ENCODE data around the gene FOXP1.

The FOXP1 gene

DNA sequence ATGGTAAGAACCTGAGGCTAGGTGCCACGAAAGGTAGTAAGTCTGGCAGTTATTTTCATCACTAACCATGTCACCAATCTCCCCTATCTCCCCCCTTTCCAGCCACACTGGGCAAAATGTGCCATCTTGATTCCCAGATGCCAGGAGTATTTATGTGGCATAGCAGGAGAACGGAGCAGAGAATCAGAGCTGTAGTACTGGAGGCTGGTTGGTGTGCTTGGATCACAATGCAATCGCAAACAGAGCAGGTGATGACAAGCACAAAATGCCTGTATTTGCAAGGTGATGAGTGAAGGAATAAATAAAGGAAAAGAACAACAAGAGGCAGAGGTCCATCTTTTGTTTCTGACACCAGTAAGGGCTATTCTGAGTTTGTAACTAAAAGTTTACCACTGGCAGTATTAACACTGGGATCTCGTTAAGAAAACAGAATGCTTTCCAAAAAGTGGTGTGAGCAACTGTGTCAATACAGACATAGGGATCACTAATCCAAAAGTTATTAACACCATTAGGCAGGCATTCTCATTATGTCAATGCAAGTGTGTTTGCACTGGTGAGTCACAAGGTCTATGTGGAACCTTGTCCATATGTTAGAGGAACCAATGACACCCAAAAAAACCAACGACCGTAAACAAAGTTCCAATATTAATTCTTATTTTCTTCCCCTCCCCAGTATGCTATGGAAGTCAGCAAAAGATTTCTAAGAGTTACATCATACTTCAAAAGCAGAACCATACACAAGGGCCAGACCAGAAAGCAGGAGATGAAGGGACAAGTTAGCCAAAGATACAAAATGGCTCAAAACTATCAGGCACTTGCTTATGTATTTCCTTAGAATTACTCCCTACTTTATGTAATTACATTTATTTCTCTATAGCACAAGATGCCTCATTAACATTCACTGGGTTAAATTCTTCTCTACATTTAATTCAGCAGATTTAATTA lies 556.6 kb downstream of the FOXP1 start:
- peaks cover 10% of the 10 kb centered on the region for H3K36me3 ChIP-seq (replicated peaks)
- in situ Hi-C loops (cut with HindIII; ENCODE audit: low pct_ligation_motif_present, low sequenced_read_pairs) = no loop called here

DNA sequence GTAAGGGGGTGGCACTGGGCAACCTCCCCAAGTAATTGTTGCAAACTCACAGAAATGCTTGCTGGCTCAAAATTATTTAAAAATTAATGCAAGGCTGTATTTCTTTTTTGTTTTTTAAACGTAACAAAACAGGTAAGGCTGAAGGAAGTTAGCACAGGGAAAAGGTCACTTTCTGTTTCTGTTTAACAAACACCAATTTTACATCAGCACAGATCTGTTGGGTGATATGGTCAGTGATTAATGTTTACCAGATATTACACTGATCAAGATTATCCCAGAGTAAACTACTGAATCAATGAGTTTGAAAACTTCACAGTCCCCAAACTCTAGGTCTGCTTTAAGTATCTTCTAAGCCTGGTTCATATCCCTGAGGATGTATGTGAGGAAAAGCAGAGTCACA lies 558.0 kb downstream of the FOXP1 start:
- no peak overlapping the region for H3K27ac ChIP-seq
- no peak for DNase-seq
- H3K36me3 ChIP-seq (replicated peaks) = peaks cover 10% of the 10 kb centered on the region
- TF ChIP-seq, protein P1, sequence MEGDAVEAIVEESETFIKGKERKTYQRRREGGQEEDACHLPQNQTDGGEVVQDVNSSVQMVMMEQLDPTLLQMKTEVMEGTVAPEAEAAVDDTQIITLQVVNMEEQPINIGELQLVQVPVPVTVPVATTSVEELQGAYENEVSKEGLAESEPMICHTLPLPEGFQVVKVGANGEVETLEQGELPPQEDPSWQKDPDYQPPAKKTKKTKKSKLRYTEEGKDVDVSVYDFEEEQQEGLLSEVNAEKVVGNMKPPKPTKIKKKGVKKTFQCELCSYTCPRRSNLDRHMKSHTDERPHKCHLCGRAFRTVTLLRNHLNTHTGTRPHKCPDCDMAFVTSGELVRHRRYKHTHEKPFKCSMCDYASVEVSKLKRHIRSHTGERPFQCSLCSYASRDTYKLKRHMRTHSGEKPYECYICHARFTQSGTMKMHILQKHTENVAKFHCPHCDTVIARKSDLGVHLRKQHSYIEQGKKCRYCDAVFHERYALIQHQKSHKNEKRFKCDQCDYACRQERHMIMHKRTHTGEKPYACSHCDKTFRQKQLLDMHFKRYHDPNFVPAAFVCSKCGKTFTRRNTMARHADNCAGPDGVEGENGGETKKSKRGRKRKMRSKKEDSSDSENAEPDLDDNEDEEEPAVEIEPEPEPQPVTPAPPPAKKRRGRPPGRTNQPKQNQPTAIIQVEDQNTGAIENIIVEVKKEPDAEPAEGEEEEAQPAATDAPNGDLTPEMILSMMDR (IDR thresholded peaks at IDR 0.05; ENCODE audit: low read depth, low read length, missing control alignments) = no peak
- H3K27me3 ChIP-seq (replicated peaks) = no peaks in the 10 kb centered on the region
- no peak overlapping the region for H3K4me3 ChIP-seq (ENCODE audit: low read depth, low read length)
- in situ Hi-C loops (cut with HindIII; ENCODE audit: low pct_ligation_motif_present, low sequenced_read_pairs) = no loop called here

More for the DNA sequence above, 556.6 kb downstream of the FOXP1 start:
- TF ChIP-seq, protein P1 (IDR thresholded peaks at IDR 0.05; ENCODE audit: low read depth, low read length, missing control alignments) = no peak
- Histone ChIP-seq H3K4me3 (ENCODE audit: low read depth, low read length) (no peak overlapping the region), H3K27me3 (replicated peaks) (no peaks in the 10 kb centered on the region), H3K27ac (no peak overlapping the region)
- no peak for DNase-seq

DNA sequence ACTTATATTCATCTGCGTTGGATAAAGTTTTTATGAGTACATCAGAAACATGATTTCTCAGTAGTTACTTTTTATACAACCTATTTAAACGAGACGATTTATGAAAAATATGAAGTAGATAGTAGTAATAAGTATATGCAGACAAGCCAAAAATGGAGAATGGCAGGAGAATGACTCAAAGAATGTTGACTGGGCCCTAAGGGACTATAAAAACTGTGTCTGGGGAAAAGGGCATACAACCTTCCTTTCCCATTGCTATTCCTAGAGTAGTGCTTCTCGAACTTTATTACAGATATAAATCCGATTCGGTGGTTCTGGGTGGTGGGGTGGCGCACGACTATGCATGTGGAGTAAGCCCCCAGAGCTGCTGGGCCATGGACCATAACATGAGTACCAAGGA lies 558.5 kb downstream of the FOXP1 start:
- TF ChIP-seq, protein P1 (IDR thresholded peaks at IDR 0.05; ENCODE audit: low read depth, low read length, missing control alignments) = no peak
- H3K36me3 ChIP-seq (replicated peaks) = peaks cover 5% of the 10 kb centered on the region
- H3K4me3 ChIP-seq (ENCODE audit: low read depth, low read length) = no peak overlapping the region
- H3K27me3 ChIP-seq (replicated peaks) = no peaks in the 10 kb centered on the region
- no peak overlapping the region for H3K27ac ChIP-seq
- DNase-seq = no peak
- in situ Hi-C loops (cut with HindIII; ENCODE audit: low pct_ligation_motif_present, low sequenced_read_pairs) = no loop called here

DNA sequence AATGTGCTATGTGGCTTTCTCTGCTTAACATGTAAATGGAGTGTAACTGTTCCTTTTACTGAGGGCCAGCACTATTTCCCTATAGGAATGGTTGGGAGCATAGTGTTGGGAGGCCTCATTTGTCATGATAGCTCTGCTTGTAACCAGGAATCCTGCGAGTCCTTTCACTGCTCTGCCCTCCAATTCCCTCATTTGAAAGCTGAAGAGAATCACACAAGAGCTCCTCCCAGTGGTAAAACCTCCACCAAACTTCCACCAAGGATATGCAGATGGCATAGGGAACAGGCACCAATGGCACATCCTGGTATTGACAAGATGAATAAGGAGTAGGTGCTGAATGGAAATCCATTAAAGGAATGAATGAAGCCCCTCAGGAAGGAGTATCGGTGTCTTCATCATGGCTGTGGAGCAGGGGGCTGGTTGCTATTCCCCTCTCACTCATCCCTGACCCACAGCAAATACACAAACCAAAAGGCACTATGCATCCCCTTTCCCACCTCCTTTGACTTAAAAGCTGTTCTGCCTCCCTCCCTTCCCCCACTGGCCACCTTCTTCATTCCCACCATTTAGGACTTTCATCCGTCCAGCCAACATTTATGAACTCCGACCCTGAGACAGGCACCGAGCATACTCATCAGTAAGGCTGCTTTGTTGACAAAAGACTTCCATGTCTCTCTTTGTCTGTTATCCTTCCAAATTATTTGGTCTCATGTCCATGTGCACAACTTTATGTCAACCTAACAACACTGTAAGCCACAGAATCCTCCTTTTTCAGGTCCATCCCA lies 560.8 kb downstream of the FOXP1 start:
- no peak for DNase-seq
- Histone ChIP-seq H3K36me3 (replicated peaks) (peaks cover 2% of the 10 kb centered on the region), H3K4me3 (ENCODE audit: low read depth, low read length) (no peak overlapping the region), H3K27ac (no peak overlapping the region), H3K27me3 (replicated peaks) (no peaks in the 10 kb centered on the region)
- TF ChIP-seq, protein P1 (IDR thresholded peaks at IDR 0.05; ENCODE audit: low read depth, low read length, missing control alignments) = peak; percentile 53
- in situ Hi-C loops (cut with HindIII; ENCODE audit: low pct_ligation_motif_present, low sequenced_read_pairs) = no loop called here

DNA sequence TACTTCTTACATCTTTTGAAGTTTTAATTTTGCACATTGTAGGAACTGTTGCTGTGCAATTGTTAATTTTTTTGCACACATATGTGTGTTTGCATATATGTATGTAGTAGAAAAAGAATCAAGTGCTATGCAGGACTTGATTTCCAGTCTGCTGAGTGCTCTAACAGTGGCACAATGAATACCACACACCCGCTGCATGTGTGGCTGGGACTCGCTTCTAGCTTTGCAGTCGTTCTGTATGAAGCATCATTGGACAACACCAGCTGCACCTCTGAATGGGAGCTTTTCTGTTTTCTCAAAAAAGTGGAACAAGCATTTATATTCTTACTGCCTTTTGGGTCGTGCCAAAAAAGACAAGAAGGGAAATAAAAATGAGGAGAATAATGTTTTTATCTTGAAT lies 564.7 kb downstream of the FOXP1 start:
- no peak for DNase-seq
- in situ Hi-C loops (cut with HindIII; ENCODE audit: low pct_ligation_motif_present, low sequenced_read_pairs) = no loop called here
- H3K27me3 ChIP-seq (replicated peaks) = no peaks in the 10 kb centered on the region
- H3K36me3 ChIP-seq (replicated peaks) = peaks cover 13% of the 10 kb centered on the region
- no peak overlapping the region for H3K27ac ChIP-seq
- H3K4me3 ChIP-seq (ENCODE audit: low read depth, low read length) = no peak overlapping the region
- TF ChIP-seq, protein P1 (IDR thresholded peaks at IDR 0.05; ENCODE audit: low read depth, low read length, missing control alignments) = no peak
